MM.1S (cell line): Measurements from ENCODE around the gene PYGO1.

ENCODE experiments used
- CTCF ChIP-seq: fragments of 300-600 bp; sonication (generic); IDR thresholded peaks from 2 replicates; pipeline ENCODE4 v1.5.1; 2016; ENCODE audit warnings: antibody characterized with exemption, low read length, mixed read lengths
- EZH2 ChIP-seq: fragments of 300-600 bp; sonication (generic); optimal IDR thresholded peaks from 2 replicates; pipeline ENCODE3; 2017; ENCODE audit warnings: low read depth, mild to moderate bottlenecking, antibody characterized with exemption, low read length, mixed read lengths
- EZH2phosphoT487 ChIP-seq: fragments of 300-600 bp; sonication (generic); IDR thresholded peaks from 2 replicates; pipeline ENCODE4 v1.6.1; 2018; ENCODE audit warnings: antibody characterized with exemption, low read length

GRCh38 chr15:55613727-55614126 is 25.6 kb upstream of the PYGO1 start:
- TF ChIP-seq CTCF = no peak
- no peak for TF ChIP-seq EZH2
- no peak for TF ChIP-seq EZH2phosphoT487
